ENCODE data around the gene SLC39A9. TPM values are rescaled to one million over a fixed set of nuclear protein-coding genes. Genes with fewer than 3 reads are reported as not detected.

SLC39A9 gene
- total RNA-seq, 1 experiment from 2014 or later, result 39.8 TPM

DNA sequence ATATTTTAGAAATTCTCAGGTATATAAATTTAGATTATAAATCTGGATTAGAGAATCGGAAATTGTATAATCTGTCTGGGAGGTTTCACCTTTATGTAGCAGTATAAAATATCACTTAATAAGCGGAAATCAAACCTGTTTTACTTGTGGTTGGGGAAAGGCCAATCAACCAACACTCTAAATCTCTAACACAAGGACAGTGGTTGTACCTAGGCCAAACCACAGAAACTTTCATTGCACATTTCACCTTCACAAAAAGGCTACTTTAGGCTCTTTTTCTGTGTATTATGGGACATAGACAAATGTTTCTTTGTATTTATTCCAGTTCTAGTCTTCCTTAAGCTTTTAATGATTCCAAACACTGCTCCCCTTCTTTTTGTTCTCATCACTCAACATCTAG is 20.2 kb upstream of the SLC39A9 start:
- H3K56ac ChIP-seq (ENCODE audit: insufficient read length, low read depth, low read length), result no peak overlapping the region
- H4K20me1 ChIP-seq (ENCODE audit: control insufficient read depth, insufficient read depth, insufficient read length), result no peaks in the 10 kb centered on the region
- no peak overlapping the region for H2BK15ac ChIP-seq (ENCODE audit: low read depth, low read length)
- no peak overlapping the region for H3K18ac ChIP-seq (ENCODE audit: insufficient read length, low read depth, low read length)
- Mint-ChIP-seq H3K4me3 (no peak overlapping the region), H3K27me3 (ENCODE audit: low read depth) (no peaks in the 10 kb centered on the region), H3K27ac (no peak overlapping the region; a peak in 1 of 7 replicates), H3K36me3 (ENCODE audit: insufficient read depth in 1 of 3, low read depth in 3 of 3) (peaks cover 24 to 68% (median 55%) of the 10 kb centered on the region in 3 experiments; a peak in 6 of 7 replicates), H3K4me1 (no peaks in the 10 kb centered on the region), H3K9me3 (peaks cover 0 to 3% of the 10 kb centered on the region in 2 experiments; a peak in 1 of 5 replicates)
- WGBS (ENCODE audit: extremely low coverage, insufficient read length, low lambda C conversion rate), result no CpG with 5 or more reads among the region's 2 CpGs
- no peak overlapping the region for H4K5ac ChIP-seq (ENCODE audit: insufficient read length, low read depth, low read length)
- H3K9me3 ChIP-seq (ENCODE audit: control insufficient read depth, low read depth, low read length), result no peaks in the 10 kb centered on the region
- no peak overlapping the region for H3K4ac ChIP-seq (ENCODE audit: low read depth, low read length)
- TF ChIP-seq, protein P1, sequence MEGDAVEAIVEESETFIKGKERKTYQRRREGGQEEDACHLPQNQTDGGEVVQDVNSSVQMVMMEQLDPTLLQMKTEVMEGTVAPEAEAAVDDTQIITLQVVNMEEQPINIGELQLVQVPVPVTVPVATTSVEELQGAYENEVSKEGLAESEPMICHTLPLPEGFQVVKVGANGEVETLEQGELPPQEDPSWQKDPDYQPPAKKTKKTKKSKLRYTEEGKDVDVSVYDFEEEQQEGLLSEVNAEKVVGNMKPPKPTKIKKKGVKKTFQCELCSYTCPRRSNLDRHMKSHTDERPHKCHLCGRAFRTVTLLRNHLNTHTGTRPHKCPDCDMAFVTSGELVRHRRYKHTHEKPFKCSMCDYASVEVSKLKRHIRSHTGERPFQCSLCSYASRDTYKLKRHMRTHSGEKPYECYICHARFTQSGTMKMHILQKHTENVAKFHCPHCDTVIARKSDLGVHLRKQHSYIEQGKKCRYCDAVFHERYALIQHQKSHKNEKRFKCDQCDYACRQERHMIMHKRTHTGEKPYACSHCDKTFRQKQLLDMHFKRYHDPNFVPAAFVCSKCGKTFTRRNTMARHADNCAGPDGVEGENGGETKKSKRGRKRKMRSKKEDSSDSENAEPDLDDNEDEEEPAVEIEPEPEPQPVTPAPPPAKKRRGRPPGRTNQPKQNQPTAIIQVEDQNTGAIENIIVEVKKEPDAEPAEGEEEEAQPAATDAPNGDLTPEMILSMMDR (conservative IDR thresholded peaks at IDR 0.05), result no peak
- no peaks in the 10 kb centered on the region for H3K79me2 ChIP-seq (ENCODE audit: insufficient read depth, low read length)
- H3K79me1 ChIP-seq (ENCODE audit: insufficient read depth, low read depth, low read length, poor library complexity, severe bottlenecking), result no peaks in the 10 kb centered on the region
- H3K9ac ChIP-seq (ENCODE audit: extremely low read depth, insufficient read length, low read length), result no peak overlapping the region
- no peak overlapping the region for H3K27ac ChIP-seq (ENCODE audit: insufficient read length, low read depth, low read length)
- no peak overlapping the region for H2BK20ac ChIP-seq (ENCODE audit: low read depth, low read length, poor library complexity, severe bottlenecking)
- H3T11ph ChIP-seq (ENCODE audit: low read length), result no peak overlapping the region
- no peak overlapping the region for H2AK5ac ChIP-seq (ENCODE audit: insufficient read length, low read length)
- no peak overlapping the region for H4K91ac ChIP-seq (ENCODE audit: insufficient read length, low read depth, low read length)
- H3K23ac ChIP-seq (ENCODE audit: insufficient read length, low read depth, low read length), result no peak overlapping the region
- no peak overlapping the region for H4K8ac ChIP-seq (replicated peaks; ENCODE audit: insufficient read length, low read depth, low read length)
- no peak overlapping the region for H2AFZ ChIP-seq (ENCODE audit: low read length)
- DNase-seq, result no peak
- H3K4me2 ChIP-seq (ENCODE audit: insufficient read depth, insufficient read length, low read length), result no peak overlapping the region
- H2BK120ac ChIP-seq (ENCODE audit: low read depth, low read length, poor library complexity, severe bottlenecking), result no peak overlapping the region
- H3K14ac ChIP-seq (ENCODE audit: insufficient read depth, low read length), result no peak overlapping the region
- H2BK12ac ChIP-seq (ENCODE audit: insufficient read length, low read depth, low read length), result no peak overlapping the region
- H3K23me2 ChIP-seq (ENCODE audit: insufficient read length, low read depth, low read length, poor library complexity, severe bottlenecking), result no peaks in the 10 kb centered on the region
- no peaks in the 10 kb centered on the region for H3K27me3 ChIP-seq (ENCODE audit: insufficient read depth, low read length)
- no peaks in the 10 kb centered on the region for H3K4me1 ChIP-seq (ENCODE audit: insufficient read depth, low read length)
- no peak overlapping the region for H2BK5ac ChIP-seq (ENCODE audit: insufficient read length, low read length)
